Endodermal cell (in vitro differentiated cells): ENCODE data around the gene CETN3. TPM values are rescaled to one million over a fixed set of nuclear protein-coding genes. Genes with fewer than 3 reads are reported as not detected.

Experiments used
- DNase-seq: peaks from one replicate; pipeline ENCODE4 v3.0.0-alpha.2; 2017
- H3K27ac ChIP-seq: 2 replicates; pipeline ENCODE4 v1.5.1; 2013; ENCODE audit warnings: mild to moderate bottlenecking, low read depth, low read length, moderate library complexity
- H3K27me3 ChIP-seq: 2 replicates; pipeline ENCODE4 v1.6.1; 2013; ENCODE audit warnings: mild to moderate bottlenecking, low read length, moderate library complexity; ENCODE audit not compliant: insufficient read depth, control insufficient read depth, poor library complexity, severe bottlenecking
- H3K36me3 ChIP-seq: 2 replicates; pipeline ENCODE4 v1.7.0; 2013; ENCODE audit warnings: mild to moderate bottlenecking, low read length, moderate library complexity; ENCODE audit not compliant: control insufficient read depth, insufficient read depth
- H3K4me1 ChIP-seq: one replicate; pipeline ENCODE4 v1.7.0; 2013; ENCODE audit warnings: low read length; ENCODE audit not compliant: control insufficient read depth, insufficient read depth
- H3K4me3 ChIP-seq: 2 replicates; pipeline ENCODE4 v1.5.1; 2013; ENCODE audit warnings: mild to moderate bottlenecking, low read length, moderate library complexity
- H3K9ac ChIP-seq: 2 replicates; pipeline ENCODE4 v1.6.1; 2013; ENCODE audit warnings: mild to moderate bottlenecking, low read length, moderate library complexity; ENCODE audit not compliant: poor library complexity, severe bottlenecking; ENCODE audit errors: extremely low read depth
- H3K9me3 ChIP-seq: 2 replicates; pipeline ENCODE4 v1.6.1; 2013; ENCODE audit warnings: mild to moderate bottlenecking, low read length, moderate library complexity; ENCODE audit not compliant: control insufficient read depth
- H3K27ac Mint-ChIP-seq: 2 replicates; pipeline ENCODE4 v1.8.0; 2020; ENCODE audit warnings: mixed read lengths
- H3K27me3 Mint-ChIP-seq: 2 replicates; pipeline ENCODE4 v1.8.0; 2021; ENCODE audit warnings: mild to moderate bottlenecking, mixed read lengths; ENCODE audit not compliant: insufficient read depth
- H3K36me3 Mint-ChIP-seq: 2 replicates; pipeline ENCODE4 v1.8.0; 2020; ENCODE audit warnings: low read depth, mixed read lengths
- H3K4me1 Mint-ChIP-seq: 2 replicates; pipeline ENCODE4 v1.8.0; 2020; ENCODE audit warnings: mixed read lengths
- H3K4me3 Mint-ChIP-seq: 2 replicates; pipeline ENCODE4 v1.8.0; 2020; ENCODE audit warnings: mild to moderate bottlenecking, moderate library complexity, mixed read lengths
- H3K9me3 Mint-ChIP-seq: 2 replicates; pipeline ENCODE4 v1.8.0; 2020; ENCODE audit warnings: mild to moderate bottlenecking, mixed read lengths
- CTCF ChIP-seq: fragments of 200-600 bp; sonication (generic); conservative IDR thresholded peaks from 2 replicates; pipeline ENCODE4 v1.5.0; 2021; ENCODE audit warnings: antibody characterized with exemption, mild to moderate bottlenecking
- WGBS, 2 experiments: methylation state at CpG; one replicate each; pipeline versions ENCODE4 v1.1.5 to v1.1.7; 2013; ENCODE audit warnings: missing lambda C conversion rate in 2 of 2, mixed read lengths in 1 of 2; ENCODE audit not compliant: insufficient coverage in 1 of 2, insufficient read length in 1 of 2; 5-methylcytosine and 5-hydroxymethylcytosine counted together
- total RNA-seq, 2 donors: library from RNA; stranded (reverse); fragmentation: NEBNext Ultra II Directional in 1 of 2; extraction: Animal tissue kit (Norgen Biotek cat#: 25700) in 1 of 2; gene quantifications; 2 replicates in 1 of 2; 3 replicates in 1 of 2; pipeline ENCODE4 v1.2.1, GENCODE V29; 2021

Gene CETN3
- total RNA-seq, 2 donors from 2014 or later: 50.7 to 65.1 TPM

DNA sequence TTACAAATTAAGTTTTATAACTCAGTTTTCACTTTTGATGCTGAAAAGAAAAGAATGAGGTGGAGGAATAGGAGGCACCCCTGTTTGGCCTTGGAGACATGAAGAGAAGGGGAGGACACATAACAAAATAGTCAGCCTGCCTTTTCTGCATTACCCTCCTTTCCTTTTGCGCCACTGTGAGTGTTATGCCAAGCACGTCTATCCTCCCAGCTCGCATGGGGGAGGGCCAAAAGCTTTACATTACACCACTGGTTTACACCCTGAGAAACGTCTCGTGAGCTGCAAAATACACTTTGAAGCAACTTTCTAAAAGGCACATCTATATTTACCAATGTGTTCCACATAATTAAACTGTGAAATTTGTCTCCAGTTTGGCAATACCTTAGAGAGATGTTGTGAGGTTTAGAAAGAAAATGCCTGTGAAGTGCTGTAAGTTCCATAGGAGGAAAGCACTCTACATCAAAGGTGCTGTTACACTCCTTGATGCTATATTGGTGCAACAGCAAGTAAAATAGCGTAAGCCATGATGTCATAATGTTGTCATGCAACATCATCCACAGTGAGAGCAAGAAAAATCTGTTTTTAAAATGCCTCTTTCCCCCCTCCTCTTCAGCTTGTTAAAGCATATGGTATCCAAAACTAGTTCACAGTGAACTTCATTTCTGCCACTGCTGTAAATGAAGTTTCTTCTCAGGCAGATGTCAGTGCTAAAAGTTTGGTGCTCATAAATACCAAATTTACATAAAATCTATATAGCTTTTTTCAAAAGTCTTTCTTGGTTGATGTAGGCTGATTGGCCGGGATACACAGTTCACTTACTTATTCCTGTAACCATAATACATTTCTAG lies 50.3 kb downstream of the CETN3 start:
- Histone ChIP-seq H3K9me3 (peaks cover 10% of the 10 kb centered on the region), H3K27me3 (no peaks in the 10 kb centered on the region), H3K4me3 (no peak overlapping the region), H3K36me3 (no peaks in the 10 kb centered on the region), H3K9ac (no peak overlapping the region), H3K4me1 (no peaks in the 10 kb centered on the region), H3K27ac (no peak overlapping the region)
- WGBS, 2 experiments: 88 to 92% methylated on average over 6 to 7 of the region's 7 CpGs
- Mint-ChIP-seq H3K27me3 (no peaks in the 10 kb centered on the region), H3K4me1 (no peaks in the 10 kb centered on the region), H3K36me3 (no peaks in the 10 kb centered on the region), H3K9me3 (peaks cover 4% of the 10 kb centered on the region), H3K27ac (no peak overlapping the region), H3K4me3 (no peak overlapping the region)
- DNase-seq: no peak
- no peak for TF ChIP-seq CTCF

DNA sequence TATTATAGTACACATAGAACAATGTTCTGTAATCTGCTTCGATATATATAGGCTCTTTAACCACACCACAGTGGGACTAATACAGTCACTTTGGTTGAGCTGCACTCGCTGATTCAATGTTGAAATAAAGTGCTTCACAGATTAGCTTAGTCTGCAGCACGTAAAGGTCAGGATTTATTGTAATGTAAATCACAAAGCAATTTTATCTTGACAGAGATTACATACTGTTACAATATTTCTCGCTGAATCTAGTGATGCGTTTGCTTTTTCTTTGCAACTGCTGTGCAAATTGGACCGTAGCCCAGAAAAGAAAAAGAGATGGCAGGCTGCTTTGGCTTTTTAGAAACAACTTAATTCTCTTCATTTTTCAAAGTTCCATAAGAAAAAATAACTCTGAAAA lies 52.9 kb downstream of the CETN3 start:
- no peaks in the 10 kb centered on the region for H3K27me3 ChIP-seq
- H3K27ac Mint-ChIP-seq: no peak overlapping the region
- 89 to 90% methylated on average over 5 to 6 of the region's 6 CpGs for WGBS, 2 experiments

GRCh38 chr5:90356176-90356575 lies 53.4 kb downstream of the CETN3 start:
- Mint-ChIP-seq H3K4me3 (no peak overlapping the region), H3K27me3 (no peaks in the 10 kb centered on the region), H3K36me3 (no peaks in the 10 kb centered on the region), H3K27ac (no peak overlapping the region), H3K9me3 (no peaks in the 10 kb centered on the region), H3K4me1 (peaks cover 5% of the 10 kb centered on the region)
- Histone ChIP-seq H3K9ac (no peak overlapping the region), H3K27ac (no peak overlapping the region), H3K9me3 (peaks cover 10% of the 10 kb centered on the region), H3K36me3 (no peaks in the 10 kb centered on the region), H3K4me1 (no peaks in the 10 kb centered on the region), H3K27me3 (no peaks in the 10 kb centered on the region), H3K4me3 (no peak overlapping the region)
- TF ChIP-seq CTCF: no peak
- DNase-seq: no peak

More for the DNA sequence above, 52.9 kb downstream of the CETN3 start:
- no peak for DNase-seq
- peaks cover 10% of the 10 kb centered on the region for H3K9me3 ChIP-seq
- H3K4me1 ChIP-seq: no peaks in the 10 kb centered on the region
- H3K9ac ChIP-seq: no peak overlapping the region
- H3K4me3 ChIP-seq: no peak overlapping the region
- Mint-ChIP-seq H3K27me3 (no peaks in the 10 kb centered on the region), H3K36me3 (no peaks in the 10 kb centered on the region), H3K4me1 (peaks cover 5% of the 10 kb centered on the region), H3K4me3 (no peak overlapping the region), H3K9me3 (no peaks in the 10 kb centered on the region)
- TF ChIP-seq CTCF: no peak
- H3K27ac ChIP-seq: no peak overlapping the region
- no peaks in the 10 kb centered on the region for H3K36me3 ChIP-seq
